HEK293 (cell line): ENCODE data around the gene MOB1A.
A peak's percentile ranks its signal among the peaks of the same experiment; 100 is the strongest.

Experiments used
- BCL6B ChIP-seq: fragments of 450-650 bp; formaldehyde crosslinking; IDR thresholded peaks from 2 replicates; pipeline ENCODE4 v1.5.1; 2017; ENCODE audit warnings: missing biosample characterization, missing genetic modification characterization
- CTCF ChIP-seq: fragments of 450-650 bp; formaldehyde crosslinking; IDR thresholded peaks from 2 replicates; pipeline ENCODE4 v1.5.1; 2016; ENCODE audit warnings: missing biosample characterization, missing genetic modification characterization
- EGR2 ChIP-seq: fragments of 450-650 bp; formaldehyde crosslinking; IDR thresholded peaks from 2 replicates; pipeline ENCODE4 v1.5.1; 2016; ENCODE audit warnings: low read depth, missing biosample characterization, missing genetic modification characterization
- GLIS2 ChIP-seq: fragments of 450-650 bp; formaldehyde crosslinking; IDR thresholded peaks from 2 replicates; pipeline ENCODE4 v1.5.1; 2016; ENCODE audit warnings: missing biosample characterization, missing genetic modification characterization
- KLF10 ChIP-seq: fragments of 450-650 bp; IDR thresholded peaks from 2 replicates; pipeline ENCODE4 v1.5.1; 2018; ENCODE audit warnings: missing biosample characterization, mild to moderate bottlenecking, missing genetic modification characterization
- MEIS1 ChIP-seq: sonication (generic); formaldehyde crosslinking; IDR thresholded peaks from 2 replicates; pipeline ENCODE4 v1.8.1; 2022; ENCODE audit warnings: missing genetic modification reagents, mild to moderate bottlenecking, borderline replicate concordance
- MZF1 ChIP-seq: fragments of 450-650 bp; formaldehyde crosslinking; IDR thresholded peaks from 2 replicates; pipeline ENCODE4 v1.5.1; 2017; ENCODE audit warnings: missing biosample characterization, missing genetic modification characterization, borderline replicate concordance
- PRDM4 ChIP-seq: fragments of 450-650 bp; formaldehyde crosslinking; IDR thresholded peaks from 2 replicates; pipeline ENCODE4 v1.5.1; 2017; ENCODE audit warnings: missing biosample characterization, missing genetic modification characterization
- RBAK ChIP-seq: fragments of 450-650 bp; formaldehyde crosslinking; IDR thresholded peaks from 2 replicates; pipeline ENCODE4 v1.5.1; 2016; ENCODE audit warnings: missing biosample characterization, missing genetic modification characterization
- TRIM28 ChIP-seq: IDR thresholded peaks from 2 replicates; pipeline ENCODE4 v1.6.1; 2011; ENCODE audit warnings: low read length, control low read depth, borderline replicate concordance
- YY2 ChIP-seq: fragments of 450-650 bp; formaldehyde crosslinking; IDR thresholded peaks from 2 replicates; pipeline ENCODE4 v1.5.1; 2016; ENCODE audit warnings: missing biosample characterization, missing genetic modification characterization
- ZBTB1 ChIP-seq: fragments of 450-650 bp; formaldehyde crosslinking; IDR thresholded peaks from 2 replicates; pipeline ENCODE4 v1.5.1; 2016; ENCODE audit warnings: missing biosample characterization, missing genetic modification characterization
- ZBTB17 ChIP-seq: fragments of 450-650 bp; formaldehyde crosslinking; IDR thresholded peaks from 2 replicates; pipeline ENCODE4 v1.5.1; 2016; ENCODE audit warnings: missing biosample characterization, missing genetic modification characterization
- ZBTB48 ChIP-seq: fragments of 450-650 bp; formaldehyde crosslinking; IDR thresholded peaks from 2 replicates; pipeline ENCODE4 v1.5.1; 2016; ENCODE audit warnings: missing biosample characterization, missing genetic modification characterization
- ZBTB8A ChIP-seq: fragments of 450-650 bp; formaldehyde crosslinking; IDR thresholded peaks from 2 replicates; pipeline ENCODE4 v1.5.1; 2016; ENCODE audit warnings: missing biosample characterization, missing genetic modification characterization
- ZEB2 ChIP-seq: fragments of 450-650 bp; formaldehyde crosslinking; IDR thresholded peaks from 2 replicates; pipeline ENCODE4 v1.5.1; 2016; ENCODE audit warnings: missing biosample characterization, missing genetic modification characterization
- ZNF16 ChIP-seq: fragments of 450-650 bp; formaldehyde crosslinking; IDR thresholded peaks from 2 replicates; pipeline ENCODE4 v1.5.1; 2016; ENCODE audit warnings: low read depth, missing biosample characterization, missing genetic modification characterization
- ZNF280D ChIP-seq: fragments of 450-650 bp; formaldehyde crosslinking; IDR thresholded peaks from 2 replicates; pipeline ENCODE4 v1.5.1; 2016; ENCODE audit warnings: missing biosample characterization, missing genetic modification characterization
- ZNF335 ChIP-seq: fragments of 450-650 bp; formaldehyde crosslinking; conservative IDR thresholded peaks from 2 replicates; pipeline ENCODE4 v1.5.1; 2016; ENCODE audit warnings: missing biosample characterization, missing genetic modification characterization
- ZNF366 ChIP-seq: fragments of 450-650 bp; formaldehyde crosslinking; conservative IDR thresholded peaks from 2 replicates; pipeline ENCODE4 v1.5.1; 2016; ENCODE audit warnings: missing biosample characterization, missing genetic modification characterization
- ZNF391 ChIP-seq: fragments of 450-650 bp; formaldehyde crosslinking; IDR thresholded peaks from 2 replicates; pipeline ENCODE4 v1.5.1; 2016; ENCODE audit warnings: low read depth, missing biosample characterization, missing genetic modification characterization, borderline replicate concordance
- ZNF394 ChIP-seq: fragments of 450-650 bp; formaldehyde crosslinking; IDR thresholded peaks from 2 replicates; pipeline ENCODE4 v1.5.1; 2016; ENCODE audit warnings: missing biosample characterization, missing genetic modification characterization, mild to moderate bottlenecking, moderate library complexity, borderline replicate concordance
- ZNF398 ChIP-seq: fragments of 450-650 bp; formaldehyde crosslinking; IDR thresholded peaks from 2 replicates; pipeline ENCODE4 v1.5.1; 2017; ENCODE audit warnings: missing biosample characterization, missing genetic modification characterization
- ZNF449 ChIP-seq: fragments of 450-650 bp; formaldehyde crosslinking; IDR thresholded peaks from 2 replicates; pipeline ENCODE4 v1.5.1; 2017; ENCODE audit warnings: missing biosample characterization, mild to moderate bottlenecking, missing genetic modification characterization, moderate library complexity
- ZNF560 ChIP-seq: fragments of 450-650 bp; formaldehyde crosslinking; IDR thresholded peaks from 2 replicates; pipeline ENCODE4 v1.5.1; 2017; ENCODE audit warnings: missing biosample characterization, missing genetic modification characterization, borderline replicate concordance
- ZNF701 ChIP-seq: fragments of 450-650 bp; formaldehyde crosslinking; IDR thresholded peaks from 2 replicates; pipeline ENCODE4 v1.5.1; 2016; ENCODE audit warnings: missing biosample characterization, missing genetic modification characterization
- ZNF747 ChIP-seq: fragments of 450-650 bp; formaldehyde crosslinking; IDR thresholded peaks from 2 replicates; pipeline ENCODE4 v1.5.1; 2016; ENCODE audit warnings: missing biosample characterization, missing genetic modification characterization
- ZSCAN5A ChIP-seq: fragments of 450-650 bp; formaldehyde crosslinking; IDR thresholded peaks from 2 replicates; pipeline ENCODE4 v1.5.1; 2016; ENCODE audit warnings: missing biosample characterization, missing genetic modification characterization

The MOB1A gene

GRCh38 chr2:74201596-74201995, 22.9 kb upstream of the MOB1A start (continued):
- TF ChIP-seq ZBTB17 (tag by site-specific recombination) (no peak; the same call in 1 of the 2 replicates), ZBTB1 (no peak), ZBTB8A (tag by site-specific recombination) (no peak), ZEB2 (tag by site-specific recombination) (peak; percentile 79), GLIS2 (tag by site-specific recombination) (no peak), ZBTB48 (no peak), CTCF (tag by site-specific recombination) (no peak), ZNF398 (tag by site-specific recombination) (no peak), RBAK (tag by site-specific recombination) (no peak), ZSCAN5A (tag by site-specific recombination) (no peak), ZNF560 (tag by site-specific recombination) (no peak), ZNF366 (tag by site-specific recombination) (0 out of 2 replicates have a peak, but pooled peaks have one; percentile 19), PRDM4 (tag by site-specific recombination) (no peak), ZNF391 (tag by site-specific recombination) (no peak), EGR2 (tag by site-specific recombination) (no peak), BCL6B (no peak), ZNF394 (tag by site-specific recombination) (no peak), ZNF335 (tag by site-specific recombination) (peak; percentile 52), ZNF16 (no peak), KLF10 (tag by site-specific recombination) (no peak), MEIS1 (CRISPR knock-in tag) (no peak), ZNF701 (no peak), ZNF747 (tag by site-specific recombination) (no peak), TRIM28 (no peak), ZNF449 (tag by site-specific recombination) (0 out of 2 replicates have a peak, but pooled peaks have one; percentile 22), ZNF280D (no peak), MZF1 (tag by site-specific recombination) (no peak), YY2 (tag by site-specific recombination) (no peak)
